Sigmoid colon (tissue), 7 donors: Measurements from ENCODE around the gene ENKD1. TPM values are rescaled to one million over a fixed set of nuclear protein-coding genes. Genes with fewer than 3 reads are reported as not detected.
A peak's percentile ranks its signal among the peaks of the same experiment; 100 is the strongest.

Experiments used
- DNase-seq: peaks from one replicate; pipeline ENCODE4 v3.0.0-alpha.2; 2019
- H3K27ac ChIP-seq, 4 donors: fragments of 200-600 bp; sonication (generic); one replicate each; pipeline ENCODE4 v1.5.1; 2016 to 2019; ENCODE audit warnings: mild to moderate bottlenecking in 1 of 4
- H3K27me3 ChIP-seq, 3 donors: fragments of 200-600 bp; sonication (generic); one replicate each; pipeline ENCODE4 v1.5.1; 2019; ENCODE audit warnings: mild to moderate bottlenecking in 1 of 3
- H3K36me3 ChIP-seq, 4 donors: fragments of 200-600 bp; sonication (generic); one replicate each; pipeline ENCODE4 v1.5.1; 2016 to 2019
- H3K4me1 ChIP-seq, 4 donors: fragments of 200-600 bp; sonication (generic); one replicate each; pipeline ENCODE4 v1.5.1; 2017 to 2019
- H3K4me3 ChIP-seq, 4 donors: fragments of 200-600 bp; sonication (generic); one replicate each; pipeline ENCODE4 v1.5.1; 2017 to 2019; ENCODE audit warnings: mild to moderate bottlenecking in 2 of 4, moderate library complexity in 1 of 4
- H3K9me3 ChIP-seq, 4 donors: fragments of 200-600 bp in 3 of 4; sonication (generic) in 3 of 4; one replicate each; pipeline versions ENCODE4 v1.5.1 to v1.6.1; 2013 to 2019
- CTCF ChIP-seq, 4 experiments: fragments of 450-650 bp in 3 of 4; fragments of 200-600 bp in 1 of 4; IDR thresholded peaks; one replicate each; pipeline ENCODE4 v1.5.1; 2016 to 2019; ENCODE audit warnings: antibody characterized with exemption in 4 of 4, mild to moderate bottlenecking in 3 of 4, moderate library complexity in 2 of 4
- EP300 ChIP-seq, 4 donors: sonication (generic); formaldehyde crosslinking; IDR thresholded peaks; one replicate each; pipeline ENCODE4 v1.6.1; 2017; ENCODE audit warnings: antibody characterized with exemption in 4 of 4
- POLR2A ChIP-seq, 2 donors: fragments of 450-650 bp; IDR thresholded peaks; one replicate each; pipeline ENCODE4 v1.6.1; 2016; ENCODE audit warnings: antibody characterized with exemption in 2 of 2, mild to moderate bottlenecking in 2 of 2, moderate library complexity in 2 of 2
- POLR2AphosphoS5 ChIP-seq, 4 donors: sonication (generic); formaldehyde crosslinking; IDR thresholded peaks; one replicate each; pipeline ENCODE4 v1.6.1; 2017; ENCODE audit warnings: antibody characterized with exemption in 4 of 4
- WGBS, 2 donors: extraction: QIAGEN DNeasy Blood & Tissue Kit; methylation state at CpG; one replicate each; pipeline ENCODE4 v1.1.7; 2013; 5-methylcytosine and 5-hydroxymethylcytosine counted together
- intact Hi-C: fragments of 100-400 bp; cut with DNase I; formaldehyde crosslinking; loops from one replicate; pipeline ENCODE4 v1.15.1; 2023
- polyA plus RNA-seq, 3 donors: library from polyadenylated mRNA; stranded (reverse); fragments of 200-250 nt; gene quantifications; one replicate each; pipeline ENCODE4 v1.2.3, GENCODE V29; 2013
- total RNA-seq, 4 donors: library from RNA; depleted of rRNA; stranded (reverse); fragments of >200 nt; gene quantifications; one replicate each; pipeline ENCODE4 v1.1.0, GENCODE V29; 2016
- donor health status: healthy with polysubstance abuse.
- donor health status: Bipolar disorder and iron deficiency.
- donor health status: healthy.

ENKD1 gene
- total and polyA plus RNA-seq, 7 donors, result 6.9 to 27.0 (median 21.0) TPM

- H3K27me3 ChIP-seq, result no peaks in the 10 kb centered on the region
- TF ChIP-seq POLR2AphosphoS5 (IDR thresholded peaks at IDR 0.05), result no peak
- TF ChIP-seq CTCF (IDR thresholded peaks at IDR 0.05), result no peak
- TF ChIP-seq EP300 (IDR thresholded peaks at IDR 0.05), result no peak
- no peak for TF ChIP-seq POLR2A (IDR thresholded peaks at IDR 0.05)
- peaks cover 0 to 33% (median 29%) of the 10 kb centered on the region in 4 donors for H3K4me1 ChIP-seq
- H3K36me3 ChIP-seq, result no peaks in the 10 kb centered on the region
- H3K9me3 ChIP-seq, result no peaks in the 10 kb centered on the region
- 97 to 98% methylated on average over 7 of the region's 7 CpGs for WGBS, 2 donors
- H3K27ac ChIP-seq, result no peak overlapping the region
- intact Hi-C loops, result no loop called here
- no peak overlapping the region for H3K4me3 ChIP-seq
- no peak for DNase-seq
Observed at GRCh38 chr16:67675999-67676398, 9.4 kb upstream of the ENKD1 start.

- no peak for DNase-seq
- WGBS, 2 donors, result 96% methylated on average over 17 of the region's 17 CpGs
- intact Hi-C loops, result no loop called here
- H3K4me3 ChIP-seq, result no peak overlapping the region
- H3K27ac ChIP-seq, result no peak overlapping the region
- TF ChIP-seq POLR2A (IDR thresholded peaks at IDR 0.05) (no peak), POLR2AphosphoS5 (IDR thresholded peaks at IDR 0.05) (no peak), EP300 (IDR thresholded peaks at IDR 0.05) (no peak), CTCF (IDR thresholded peaks at IDR 0.05) (no peak)
- no peaks in the 10 kb centered on the region for H3K27me3 ChIP-seq
- peaks cover 0 to 33% (median 29%) of the 10 kb centered on the region in 4 donors for H3K4me1 ChIP-seq
- no peaks in the 10 kb centered on the region for H3K36me3 ChIP-seq
- H3K9me3 ChIP-seq, result no peaks in the 10 kb centered on the region
Observed at GRCh38 chr16:67675579-67675935, 9.0 kb upstream of the ENKD1 start.

- Histone ChIP-seq H3K9me3 (no peaks in the 10 kb centered on the region), H3K27me3 (no peaks in the 10 kb centered on the region), H3K36me3 (no peaks in the 10 kb centered on the region), H3K4me3 (no peak overlapping the region), H3K4me1 (peaks cover 0 to 33% (median 29%) of the 10 kb centered on the region in 4 donors), H3K27ac (peak overlapping the region; percentile 58 to 72 (median 70))
- 47 to 92% methylated on average over 28 of the region's 28 CpGs for WGBS, 2 donors
- no peak for DNase-seq
- intact Hi-C loops, result loop anchor here (5.0 kb wide), 1 partner anchor 142 kb away; no protein-coding TSS in a partner anchor
- no peak for TF ChIP-seq POLR2AphosphoS5 (IDR thresholded peaks at IDR 0.05)
- no peak for TF ChIP-seq POLR2A (IDR thresholded peaks at IDR 0.05)
- TF ChIP-seq EP300 (IDR thresholded peaks at IDR 0.05), result no peak
- no peak for TF ChIP-seq CTCF (IDR thresholded peaks at IDR 0.05)
Observed at GRCh38 chr16:67674851-67675578, 8.5 kb upstream of the ENKD1 start.

- TF ChIP-seq POLR2AphosphoS5 (IDR thresholded peaks at IDR 0.05), result peak in 2 of 4 donors; percentile 26 to 39
- no peak for TF ChIP-seq CTCF (IDR thresholded peaks at IDR 0.05)
- intact Hi-C loops, result loop anchor here (2.0 to 5.0 kb wide), 2 partner anchors 45 to 143 kb away; partner anchors contain the start of gene GFOD2
- DNase-seq, result peak; percentile 84
- Histone ChIP-seq H3K36me3 (no peaks in the 10 kb centered on the region), H3K27ac (peak overlapping the region; percentile 58 to 72 (median 70)), H3K9me3 (no peaks in the 10 kb centered on the region), H3K27me3 (no peaks in the 10 kb centered on the region), H3K4me3 (no peak overlapping the region), H3K4me1 (peaks cover 0 to 32% (median 28%) of the 10 kb centered on the region in 4 donors)
- 26 to 50% methylated on average over 21 of the region's 21 CpGs for WGBS, 2 donors
Observed at GRCh38 chr16:67673712-67674580, 7.4 kb upstream of the ENKD1 start.
